Heart right ventricle (tissue), 16 donors: Measurements from ENCODE around the gene MAN1C1. TPM values are rescaled to one million over a fixed set of nuclear protein-coding genes. Genes with fewer than 3 reads are reported as not detected.

ENCODE experiments used
- ATAC-seq, 8 donors: fragments of 200-7000 bp; cut with Tn5 transposase; one replicate each; pipeline ENCODE4 v1.9.1; 2020; ENCODE audit warnings: mild to moderate bottlenecking in 8 of 8, moderate library complexity in 8 of 8, moderate number of reproducible peaks in 1 of 8
- DNase-seq, 2 donors: peaks; one replicate each; pipeline ENCODE4 v3.0.0-alpha.2; 2020
- H3K27ac ChIP-seq, 10 donors: fragments of 200-600 bp; sonication (generic) in 2 of 10; one replicate each; pipeline versions ENCODE4 v1.5.0 to v1.8.0; 2020 to 2022; ENCODE audit warnings: mild to moderate bottlenecking in 3 of 10
- H3K27me3 ChIP-seq, 7 donors: fragments of 200-600 bp; one replicate each; pipeline ENCODE4 v1.8.0; 2021 to 2022; ENCODE audit warnings: mild to moderate bottlenecking in 2 of 7
- H3K36me3 ChIP-seq, 9 donors: fragments of 200-600 bp; sonication (generic) in 1 of 9; one replicate each; pipeline versions ENCODE4 v1.5.0 to v1.8.0; 2020 to 2022; ENCODE audit warnings: mild to moderate bottlenecking in 2 of 9
- H3K4me1 ChIP-seq, 9 donors: fragments of 200-600 bp; sonication (generic) in 1 of 9; one replicate each; pipeline versions ENCODE4 v1.5.0 to v1.8.0; 2020 to 2022; ENCODE audit warnings: mild to moderate bottlenecking in 4 of 9
- H3K4me3 ChIP-seq, 10 donors: fragments of 200-600 bp; sonication (generic) in 2 of 10; one replicate each; pipeline versions ENCODE4 v1.5.0 to v1.8.0; 2020 to 2022; ENCODE audit warnings: mild to moderate bottlenecking in 7 of 10, moderate library complexity in 2 of 10
- H3K9me3 ChIP-seq, 11 donors: fragments of 200-600 bp in 10 of 11; sonication (generic) in 2 of 11; one replicate each; pipeline versions ENCODE4 v1.5.0 to v1.8.0; 2013 to 2022; ENCODE audit warnings: mild to moderate bottlenecking in 2 of 11, control low read depth in 1 of 11, moderate library complexity in 1 of 11
- WGBS, 2 donors: extraction: QIAGEN DNeasy Blood & Tissue Kit; methylation state at CpG; one replicate each; pipeline ENCODE4 v1.1.7; 2013; ENCODE audit warnings: inconsistent platforms in 1 of 2; 5-methylcytosine and 5-hydroxymethylcytosine counted together
- intact Hi-C, 10 donors: fragments of 100-400 bp; cut with DNase I; formaldehyde crosslinking; loops; one replicate each; pipeline versions ENCODE4 v1.11.1 to v1.14.2; 2022
- polyA plus RNA-seq, 2 donors: library from polyadenylated mRNA; stranded (reverse); fragments of 200-250 nt; gene quantifications; one replicate each; pipeline ENCODE4 v1.2.3, GENCODE V29; 2013
- total RNA-seq, 10 donors: library from RNA; stranded (reverse); fragmentation: NEBNext Ultra II Directional in 3 of 10; extraction: Animal tissue kit (Norgen Biotek cat#: 25700) in 3 of 10; gene quantifications; one replicate each; pipeline versions ENCODE4 v1.2.1 to v1.2.4, GENCODE V29; 2021 to 2023
- TF ChIP-seq, protein P1 (sequence below), 9 donors: fragments of 200-600 bp; sonication (generic) in 2 of 9; IDR thresholded peaks; one replicate each; pipeline versions ENCODE4 v1.5.0 to v1.8.0; 2021 to 2022; ENCODE audit warnings: antibody characterized with exemption in 9 of 9, mild to moderate bottlenecking in 5 of 9, moderate library complexity in 1 of 9
- donor health status: Arrhythmogenic right ventricular cardiomyopathy.
- donor health status: ischemic (EF 13 %, LVEDD 7.1; RV severe dilation, severe dysfunction).
- donor health status: healthy with polysubstance abuse.
- donor health status: DM: no; HTN: yes; CAD: no.
- donor health status: DM: no; HTN: no; CAD: no.
- donor health status: ischemic (EF 25% LVEDD 6.9; RV normal size, moderate dysfunction).
- donor health status: ischemic (EF 25% LVEDD 5.7; RV mildly dilated, moderate dysfunction).
- donor health status: healthy.
- donor health status: DM: yes; HTN: yes; CAD: no.
- donor health status: Ischemic cardiomyopathy.
- donor health status: ischemic (EF 35%, LVEDD 5.7; RV mildly dilated, moderate dysfunction).
- donor health status: nonischemic (EF 11% LVEDD 7.7; RV severe dilation, severe dysfunction).
- donor health status: DM: yes; HTN: yes; CAD: no.
- donor health status: PGD.
- donor health status: ischemic (EF 29% LVEDD 5.4; RV normal size, mild dysfunction).
- donor health status: nonischemic (EF 23%, LVEDD 6.1; RV moderate dilation, normal function).

The MAN1C1 gene
- total and polyA plus RNA-seq, 12 donors: 9.7 to 23.4 (median 13.4) TPM

DNA sequence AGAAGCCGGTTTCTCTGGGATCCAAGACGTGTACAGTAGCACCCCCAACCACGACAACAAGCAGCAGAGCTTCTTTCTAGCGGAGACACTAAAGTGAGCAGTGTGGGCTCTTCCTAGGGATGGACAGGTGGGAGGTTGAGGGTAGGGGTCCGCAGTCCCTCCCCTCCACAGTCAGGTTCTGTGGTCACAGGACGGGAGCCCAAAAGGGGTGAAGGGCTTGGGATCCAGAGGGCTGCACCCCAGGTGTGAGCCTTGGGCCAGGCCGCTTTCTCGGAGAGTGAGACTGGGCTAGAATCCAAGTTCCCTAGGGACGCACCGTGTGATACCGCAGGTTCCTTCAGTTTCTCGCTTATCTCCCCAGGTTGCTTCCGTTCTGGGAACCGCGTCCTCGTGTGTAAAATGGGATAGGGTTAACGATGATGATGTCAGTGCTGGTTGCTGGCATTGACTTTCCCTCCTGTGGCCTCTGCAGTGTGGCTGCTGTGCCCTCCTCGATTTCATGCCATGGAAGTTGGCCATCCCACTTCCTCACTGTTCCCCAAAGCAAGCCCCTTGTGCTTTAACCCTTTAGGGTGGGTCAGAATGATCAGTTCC lies 166.1 kb downstream of the MAN1C1 start:
- H3K36me3 ChIP-seq: peaks cover 0 to 27% (median 0%) of the 10 kb centered on the region in 9 donors
- H3K4me3 ChIP-seq: no peak overlapping the region
- ATAC-seq (no peak), DNase-seq (no peak)
- H3K9me3 ChIP-seq: no peaks in the 10 kb centered on the region
- intact Hi-C loops: loop anchor here in 1 of 10 donors (5.0 kb wide), 1 partner anchor 40 kb away; no protein-coding TSS in a partner anchor
- no peak overlapping the region for H3K27ac ChIP-seq
- no peaks in the 10 kb centered on the region for H3K27me3 ChIP-seq
- WGBS, 2 donors: 68 to 69% methylated on average over 18 of the region's 18 CpGs
- TF ChIP-seq, protein P1, sequence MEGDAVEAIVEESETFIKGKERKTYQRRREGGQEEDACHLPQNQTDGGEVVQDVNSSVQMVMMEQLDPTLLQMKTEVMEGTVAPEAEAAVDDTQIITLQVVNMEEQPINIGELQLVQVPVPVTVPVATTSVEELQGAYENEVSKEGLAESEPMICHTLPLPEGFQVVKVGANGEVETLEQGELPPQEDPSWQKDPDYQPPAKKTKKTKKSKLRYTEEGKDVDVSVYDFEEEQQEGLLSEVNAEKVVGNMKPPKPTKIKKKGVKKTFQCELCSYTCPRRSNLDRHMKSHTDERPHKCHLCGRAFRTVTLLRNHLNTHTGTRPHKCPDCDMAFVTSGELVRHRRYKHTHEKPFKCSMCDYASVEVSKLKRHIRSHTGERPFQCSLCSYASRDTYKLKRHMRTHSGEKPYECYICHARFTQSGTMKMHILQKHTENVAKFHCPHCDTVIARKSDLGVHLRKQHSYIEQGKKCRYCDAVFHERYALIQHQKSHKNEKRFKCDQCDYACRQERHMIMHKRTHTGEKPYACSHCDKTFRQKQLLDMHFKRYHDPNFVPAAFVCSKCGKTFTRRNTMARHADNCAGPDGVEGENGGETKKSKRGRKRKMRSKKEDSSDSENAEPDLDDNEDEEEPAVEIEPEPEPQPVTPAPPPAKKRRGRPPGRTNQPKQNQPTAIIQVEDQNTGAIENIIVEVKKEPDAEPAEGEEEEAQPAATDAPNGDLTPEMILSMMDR (IDR thresholded peaks at IDR 0.05): no peak
- peaks cover 2 to 49% (median 15%) of the 10 kb centered on the region in 9 donors for H3K4me1 ChIP-seq

DNA sequence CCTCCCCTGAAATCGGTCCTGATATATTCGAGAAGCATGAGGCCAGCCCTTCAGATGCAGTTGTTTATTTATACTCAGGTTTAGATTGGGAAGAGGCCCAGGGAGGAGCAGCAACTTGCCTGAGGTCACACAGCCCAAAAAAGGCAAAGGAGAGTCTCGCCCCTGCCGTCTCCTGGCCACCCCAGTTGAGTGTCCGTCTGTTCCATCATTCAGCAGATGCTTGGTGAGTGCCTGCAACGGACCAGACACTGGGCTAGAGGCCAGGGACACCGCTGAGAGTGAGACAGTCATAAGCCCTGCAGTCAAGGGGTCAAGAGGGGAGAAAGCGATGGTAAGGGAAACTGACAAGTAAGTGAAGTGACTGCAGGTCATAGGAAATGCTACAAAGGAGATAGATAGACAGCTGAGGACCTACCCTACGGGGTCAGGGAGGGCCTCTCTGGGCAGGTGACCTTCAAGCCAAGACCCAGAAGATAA lies 168.0 kb downstream of the MAN1C1 start:
- intact Hi-C loops: loop anchor here in 1 of 10 donors (5.0 kb wide), 1 partner anchor 42 kb away; no protein-coding TSS in a partner anchor
- TF ChIP-seq, protein P1 (IDR thresholded peaks at IDR 0.05): no peak
- Histone ChIP-seq H3K27ac (peak overlapping the region in 6 of 10 donors; percentile 15 to 56 (median 46)), H3K4me3 (no peak overlapping the region), H3K27me3 (no peaks in the 10 kb centered on the region), H3K4me1 (peaks cover 2 to 49% (median 15%) of the 10 kb centered on the region in 9 donors), H3K9me3 (no peaks in the 10 kb centered on the region), H3K36me3 (peaks cover 0 to 13% (median 0%) of the 10 kb centered on the region in 9 donors)
- 38 to 56% methylated on average over 9 of the region's 9 CpGs for WGBS, 2 donors
- DNase-seq (peak; percentile 69), ATAC-seq (peak; percentile 46 to 85 (median 73))

DNA sequence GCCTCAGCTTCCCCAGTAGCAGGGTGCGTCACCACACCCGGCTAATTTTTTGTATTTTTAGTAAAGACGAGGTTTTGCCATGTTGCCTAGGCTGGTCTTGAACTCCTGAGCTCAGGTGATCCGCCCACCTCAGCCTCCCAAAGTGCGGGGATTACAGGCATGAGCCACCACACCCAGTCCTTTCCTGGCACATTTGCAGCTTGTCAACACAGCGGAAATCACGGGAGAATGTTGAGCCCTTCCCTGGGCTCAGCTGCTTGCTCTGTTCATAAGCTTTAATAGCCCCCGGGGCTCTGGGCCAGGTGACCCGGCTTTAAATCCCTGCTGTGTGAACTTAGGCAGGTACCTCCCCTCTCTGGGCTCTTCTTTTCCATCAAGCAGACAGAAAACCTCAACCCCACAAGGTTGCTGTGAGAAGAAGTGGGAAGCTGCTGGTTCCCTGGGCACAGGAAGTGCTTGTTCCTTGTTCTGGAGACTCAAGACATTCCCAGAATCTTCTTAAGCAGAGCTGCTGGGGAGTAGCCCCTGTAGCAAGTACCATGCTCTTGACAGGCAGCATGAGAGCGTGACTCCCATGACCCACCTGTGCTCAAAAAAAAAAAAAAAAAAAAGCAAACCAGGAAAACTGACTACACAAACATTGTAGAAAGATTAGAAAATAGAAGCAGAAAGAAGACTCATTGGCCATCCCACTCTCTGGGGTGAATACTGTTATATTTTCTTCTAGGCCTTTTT lies 168.9 kb downstream of the MAN1C1 start:
- no peak for DNase-seq
- no peak for ATAC-seq
- Histone ChIP-seq H3K4me1 (peaks cover 2 to 49% (median 15%) of the 10 kb centered on the region in 9 donors), H3K27ac (peak overlapping the region in 5 of 10 donors; percentile 37 to 56 (median 53)), H3K9me3 (no peaks in the 10 kb centered on the region), H3K36me3 (peaks cover 0 to 13% (median 0%) of the 10 kb centered on the region in 9 donors), H3K27me3 (no peaks in the 10 kb centered on the region), H3K4me3 (no peak overlapping the region)
- TF ChIP-seq, protein P1 (IDR thresholded peaks at IDR 0.05): no peak
- intact Hi-C loops: no loop called here
- WGBS, 2 donors: 82% methylated on average over 10 of the region's 10 CpGs

DNA sequence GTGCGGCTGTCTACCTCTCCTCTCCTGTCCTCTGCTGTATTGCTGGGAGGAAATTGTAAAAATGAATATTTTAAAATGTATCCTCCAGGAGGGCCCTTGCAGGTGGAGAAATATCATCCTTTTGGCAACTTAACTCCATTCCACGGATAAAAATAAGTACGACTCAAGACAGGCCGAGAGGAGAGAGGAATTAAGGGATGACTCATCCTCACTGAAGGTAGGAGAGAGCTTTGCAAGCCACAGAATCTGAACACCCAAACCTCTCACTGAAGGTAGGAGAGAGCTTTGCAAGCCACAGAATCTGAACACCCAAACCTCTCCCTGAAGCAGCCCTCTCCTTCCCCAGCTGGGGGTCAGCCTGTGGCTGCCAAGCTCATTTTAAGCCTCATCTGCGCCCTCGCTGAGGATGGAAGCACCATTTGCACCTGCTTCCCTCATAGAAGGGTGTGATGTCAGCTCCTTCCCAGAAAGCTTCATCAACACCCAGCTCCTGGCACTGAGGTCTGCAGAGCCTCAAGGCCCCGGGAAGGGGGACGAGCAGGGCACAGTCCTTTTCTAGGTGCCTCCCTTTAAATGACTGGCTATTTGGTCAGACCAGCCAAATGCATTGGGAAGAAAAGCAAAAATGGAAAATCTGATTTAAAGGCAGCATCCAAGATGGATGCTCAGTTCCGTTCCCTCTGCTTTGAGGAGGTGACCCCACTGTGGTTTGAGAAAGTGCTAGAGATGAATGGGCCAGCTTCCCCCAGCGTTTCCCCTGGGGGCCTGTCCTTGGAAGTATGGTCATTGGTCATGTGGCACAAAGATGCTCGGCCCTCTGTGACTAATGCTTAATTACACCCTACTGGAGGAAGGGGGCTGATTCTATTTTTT lies 170.5 kb downstream of the MAN1C1 start:
- Histone ChIP-seq H3K36me3 (peaks cover 0 to 13% (median 0%) of the 10 kb centered on the region in 9 donors), H3K9me3 (no peaks in the 10 kb centered on the region), H3K27me3 (no peaks in the 10 kb centered on the region), H3K27ac (peak overlapping the region in 4 of 10 donors; percentile 11 to 53 (median 16)), H3K4me3 (no peak overlapping the region), H3K4me1 (peaks cover 2 to 49% (median 15%) of the 10 kb centered on the region in 9 donors)
- no peak for DNase-seq
- WGBS, 2 donors: 69 to 70% methylated on average over 11 of the region's 11 CpGs
- intact Hi-C loops: no loop called here
- ATAC-seq: peak in 2 of 8 donors; percentile 19 to 33
- TF ChIP-seq, protein P1 (IDR thresholded peaks at IDR 0.05): no peak
